Measurements from ENCODE around the gene TRIM13. TPM values are rescaled to one million over a fixed set of nuclear protein-coding genes. Genes with fewer than 3 reads are reported as not detected.
"Not testable (repeated sequence)": the region's sequence is repeated elsewhere in the genome, so short reads cannot be mapped to it uniquely, and the experiment has no call there.

The TRIM13 gene
- total RNA-seq (2022) (17.5 and 19.0 TPM in 2 replicates), Bru-seq, nascent RNA (percentile 82 among the genes with signal in this experiment), BruChase-seq, experiment 1, labeled RNA remaining after a 6-hour chase (percentile 87 among the genes with signal in this experiment), BruChase-seq, experiment 2, labeled RNA remaining after a 2-hour chase (percentile 90 among the genes with signal in this experiment)
- long read RNA-seq, full-length matches to known transcripts: 25 of 34 reads
- long read RNA-seq, partial matches to known transcripts: 0 of 34 reads
- long read RNA-seq, other reads (novel, unspliced or antisense): 9 of 34 reads

GRCh38 chr13:49996951-49997895 is at the start of gene TRIM13:
Gene TRIM13, plus strand, starts transcription at chr13:49997042. Its CDS starts 14,899 bp downstream, at chr13:50011941.
- peak within 1 kb of the TSS; percentile 80 for H3K27ac Mint-ChIP-seq (ENCODE audit: low read depth, unreplicated experiment)

GRCh38 chr13:49948777-49949270 is 48.0 kb upstream of the TRIM13 start:
- H3K36me3 Mint-ChIP-seq (ENCODE audit: insufficient read depth, unreplicated experiment); H3K9me3 Mint-ChIP-seq (ENCODE audit: unreplicated experiment); H3K27ac Mint-ChIP-seq (ENCODE audit: low read depth, unreplicated experiment); CTCF ChIA-PET; POLR2A ChIA-PET; intact Hi-C loops (cut with micrococcal nuclease); BruUV-seq (replicated peaks); H3K4me1 Mint-ChIP-seq (ENCODE audit: insufficient read depth, unreplicated experiment); H3K4me3 Mint-ChIP-seq (ENCODE audit: unreplicated experiment); DNase-seq (ENCODE audit: unreplicated experiment); H3K27me3 Mint-ChIP-seq (ENCODE audit: insufficient read depth, unreplicated experiment): not testable (repeated sequence)

More at GRCh38 chr13:49996951-49997895, at the start of gene TRIM13:
- POLR2A ChIA-PET: interaction anchor here (0.6 to 11.1 kb wide), 38 partner anchors 10 to 1818 kb away, joined by 3 to 201 read pairs (median 4); partner anchors contain the start of genes EBPL, KCNRG and SPRYD7
- peak within 1 kb of the TSS; percentile 89 for H3K4me3 Mint-ChIP-seq (ENCODE audit: unreplicated experiment)
- peak; percentile 91 for DNase-seq (ENCODE audit: unreplicated experiment)
- peak; percentile 79 for TF ChIP-seq CTCF (IDR thresholded peaks at IDR 0.05; ENCODE audit: unreplicated experiment)
- peaks cover 50% of the 10 kb centered on the region for H3K36me3 Mint-ChIP-seq (ENCODE audit: insufficient read depth, unreplicated experiment)
- peaks cover 16% of the 10 kb centered on the region for H3K4me1 Mint-ChIP-seq (ENCODE audit: insufficient read depth, unreplicated experiment)
- no TSS peak for BruUV-seq (replicated peaks)
- CTCF ChIA-PET: interaction anchor here (0.5 to 2.4 kb wide), 24 partner anchors 9 to 1072 kb away, joined by 3 to 20 read pairs (median 4); partner anchors contain the start of genes KCNRG and SPRYD7
- intact Hi-C loops (cut with micrococcal nuclease): loop anchor here (1.0 to 5.0 kb wide), 4 partner anchors 85 to 915 kb away; no protein-coding TSS in a partner anchor
- no peaks in the 10 kb centered on the region for H3K27me3 Mint-ChIP-seq (ENCODE audit: insufficient read depth, unreplicated experiment)
- H3K9me3 Mint-ChIP-seq (ENCODE audit: unreplicated experiment): no peaks in the 10 kb centered on the region

- intact Hi-C loops (cut with micrococcal nuclease): no loop called here
- TF ChIP-seq CTCF (IDR thresholded peaks at IDR 0.05; ENCODE audit: unreplicated experiment): no peak
- H3K27ac Mint-ChIP-seq (ENCODE audit: low read depth, unreplicated experiment): no peak overlapping the region
- CTCF ChIA-PET: interaction anchor here (4.4 kb wide), 1 partner anchor 15 kb away, joined by 21 read pairs; the partner anchor contains the start of gene SPRYD7
- H3K4me3 Mint-ChIP-seq (ENCODE audit: unreplicated experiment): no peak overlapping the region
- BruUV-seq (replicated peaks): no TSS peak
- no peaks in the 10 kb centered on the region for H3K36me3 Mint-ChIP-seq (ENCODE audit: insufficient read depth, unreplicated experiment)
- no peaks in the 10 kb centered on the region for H3K27me3 Mint-ChIP-seq (ENCODE audit: insufficient read depth, unreplicated experiment)
- POLR2A ChIA-PET: no interaction called here
- no peaks in the 10 kb centered on the region for H3K4me1 Mint-ChIP-seq (ENCODE audit: insufficient read depth, unreplicated experiment)
- peaks cover 5% of the 10 kb centered on the region for H3K9me3 Mint-ChIP-seq (ENCODE audit: unreplicated experiment)
- no peak for DNase-seq (ENCODE audit: unreplicated experiment)
Measured at GRCh38 chr13:49951754-49952535, 44.9 kb upstream of the TRIM13 start.

- ChIA-PET POLR2A (interaction anchor here (1.7 kb wide), 1 partner anchor 17 kb away, joined by 4 read pairs; the partner anchor contains the start of gene SPRYD7), CTCF (interaction anchor here (0.5 to 4.4 kb wide), 2 partner anchors 17 to 263 kb away, joined by 3 to 21 read pairs; partner anchors contain the start of gene SPRYD7)
- H3K9me3 Mint-ChIP-seq (ENCODE audit: unreplicated experiment): peaks cover 6% of the 10 kb centered on the region
- H3K27ac Mint-ChIP-seq (ENCODE audit: low read depth, unreplicated experiment): no peak overlapping the region
- no TSS peak for BruUV-seq (replicated peaks)
- intact Hi-C loops (cut with micrococcal nuclease): no loop called here
- no peak overlapping the region for H3K4me3 Mint-ChIP-seq (ENCODE audit: unreplicated experiment)
- no peak for TF ChIP-seq CTCF (IDR thresholded peaks at IDR 0.05; ENCODE audit: unreplicated experiment)
- H3K36me3 Mint-ChIP-seq (ENCODE audit: insufficient read depth, unreplicated experiment): no peaks in the 10 kb centered on the region
- H3K4me1 Mint-ChIP-seq (ENCODE audit: insufficient read depth, unreplicated experiment): no peaks in the 10 kb centered on the region
- no peak for DNase-seq (ENCODE audit: unreplicated experiment)
- H3K27me3 Mint-ChIP-seq (ENCODE audit: insufficient read depth, unreplicated experiment): no peaks in the 10 kb centered on the region
Measured at GRCh38 chr13:49953560-49953959, 43.3 kb upstream of the TRIM13 start.

Data from MCF 10A (cell line).